OCI-M2 (cell line): ENCODE measurements around the gene DRAP1.
"Not testable (repeated sequence)": the region's sequence is repeated elsewhere in the genome, so short reads cannot be mapped to it uniquely, and the experiment has no call there.

ENCODE experiments used
- DNase-seq: peaks from one replicate; lab custom pipeline; 2025; ENCODE audit not compliant: unreplicated experiment; lab: John Stamatoyannopoulos, UW

DRAP1 gene

DNA sequence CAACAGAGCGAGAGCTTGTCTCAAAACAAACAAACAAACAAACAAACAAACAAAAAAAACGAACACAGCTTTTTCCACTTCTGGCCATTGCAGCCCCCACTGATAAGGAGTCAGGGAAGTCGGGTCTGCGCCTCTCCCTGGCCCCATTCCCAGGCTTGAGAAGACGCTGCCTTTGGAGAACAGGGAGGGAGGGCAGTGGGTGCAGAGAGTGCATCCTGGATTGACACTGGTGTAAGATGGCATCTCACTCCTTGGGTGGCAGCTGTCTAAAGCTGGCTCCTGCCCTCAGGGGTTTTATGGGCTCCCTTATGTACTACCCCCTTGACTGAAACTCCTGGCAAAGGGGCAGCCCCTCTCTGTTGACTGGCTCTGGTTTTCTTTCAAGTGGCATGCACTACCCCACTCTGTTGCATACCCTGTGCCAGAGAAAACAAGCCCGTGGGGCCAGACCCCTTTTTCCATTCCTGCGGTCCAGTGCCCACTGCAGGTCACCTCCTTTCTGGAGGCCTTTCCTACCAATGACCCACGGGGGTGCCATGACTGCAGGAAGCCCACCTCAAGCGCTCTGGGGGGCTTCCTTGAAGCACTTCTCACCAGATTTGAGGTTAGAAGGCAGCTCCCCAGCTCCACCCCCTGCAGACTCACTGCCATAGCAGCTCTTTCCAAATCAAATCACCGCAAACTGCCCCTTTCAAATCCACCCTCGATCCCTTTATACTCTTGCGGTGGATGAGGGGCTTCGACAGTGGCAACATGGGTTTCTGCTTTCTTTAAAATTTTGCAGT is 12.7 kb downstream of the DRAP1 start:
- no peak for DNase-seq

DNA sequence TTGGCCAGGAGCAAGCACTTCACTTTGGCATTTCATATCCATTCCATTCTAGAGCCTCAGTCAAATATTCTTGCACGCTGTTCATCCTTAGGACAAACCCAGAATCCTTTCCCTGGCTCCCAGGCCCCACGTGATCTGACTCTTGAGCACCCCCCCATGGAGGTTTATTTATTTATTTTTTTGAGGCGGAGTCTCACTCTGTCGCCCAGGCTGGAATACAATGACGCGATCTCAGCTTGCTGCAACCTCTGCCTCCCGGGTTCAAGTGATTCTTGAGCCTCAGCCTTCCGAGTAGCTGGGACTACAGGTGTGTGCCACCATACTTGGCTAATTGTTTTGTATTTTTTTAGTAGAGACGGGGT is 13.3 kb downstream of the DRAP1 start:
- no peak for DNase-seq

DNA sequence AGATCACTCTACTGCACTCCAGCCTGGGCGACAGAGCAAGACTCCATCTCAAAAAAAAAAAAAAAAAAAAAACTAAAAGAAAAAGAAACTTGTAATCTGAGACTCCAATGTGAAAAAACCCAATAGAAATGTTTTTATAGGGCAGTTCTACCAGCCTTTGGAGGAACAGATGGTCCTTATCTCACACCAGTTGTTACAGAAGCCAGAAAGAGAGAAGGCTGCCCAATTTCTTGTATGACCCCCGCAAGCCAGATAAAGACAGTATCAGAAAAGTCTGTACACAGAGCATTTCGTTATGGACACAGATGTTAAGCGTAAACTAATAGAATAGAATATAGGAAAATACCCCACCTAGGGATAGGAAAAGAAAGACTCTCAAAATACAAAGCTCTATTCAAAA is 14.8 kb downstream of the DRAP1 start:
- peak; percentile 53 for DNase-seq

DNA sequence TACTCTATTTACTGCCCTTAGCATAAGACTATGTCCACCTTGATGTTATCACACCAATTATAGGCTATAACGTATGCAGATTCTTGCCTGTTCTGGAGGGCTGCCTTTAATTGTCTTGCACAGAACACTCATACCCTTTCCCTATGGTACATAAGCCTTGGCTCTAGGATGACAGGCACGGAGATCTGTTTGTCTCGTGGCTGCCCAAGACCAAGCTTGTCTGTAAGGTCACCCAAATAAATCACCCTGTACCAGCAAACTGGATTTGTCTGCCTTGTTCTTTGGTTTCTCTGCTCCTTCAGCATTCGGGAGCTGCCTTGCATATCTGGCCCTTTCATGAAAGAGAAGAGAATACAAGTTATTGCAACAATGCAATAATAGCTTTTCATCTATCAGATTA is 18.5 kb downstream of the DRAP1 start:
- no peak for DNase-seq

DNA sequence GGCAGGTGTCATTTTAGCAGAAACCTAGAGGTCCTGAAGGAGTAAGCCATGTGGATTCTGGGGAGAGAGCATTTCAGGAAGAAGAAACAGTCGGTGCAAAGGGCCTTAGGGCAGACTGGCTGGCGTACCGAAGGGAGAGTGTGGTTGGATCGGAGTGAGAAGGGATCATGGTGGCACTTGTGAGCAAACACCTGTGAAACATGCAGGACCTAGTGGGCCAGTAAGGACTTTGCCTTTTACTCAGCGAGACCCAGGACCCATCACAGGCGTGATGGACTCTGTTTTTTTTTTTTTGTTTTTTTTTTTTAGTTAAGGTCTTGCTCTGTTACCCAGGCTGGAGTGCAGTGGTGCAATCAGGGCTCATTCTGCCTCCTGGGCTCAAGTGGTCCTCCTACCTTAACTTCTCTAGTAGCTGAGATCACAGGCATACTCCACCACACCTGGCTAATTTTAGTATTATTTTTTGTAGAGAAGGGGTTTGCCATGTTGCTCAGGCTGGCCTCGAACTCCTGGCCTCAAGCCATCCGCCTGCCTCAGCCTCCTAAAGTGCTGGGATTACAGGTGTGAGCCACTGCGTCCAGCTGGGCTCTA is 22.6 kb downstream of the DRAP1 start:
- DNase-seq = no peak

DNA sequence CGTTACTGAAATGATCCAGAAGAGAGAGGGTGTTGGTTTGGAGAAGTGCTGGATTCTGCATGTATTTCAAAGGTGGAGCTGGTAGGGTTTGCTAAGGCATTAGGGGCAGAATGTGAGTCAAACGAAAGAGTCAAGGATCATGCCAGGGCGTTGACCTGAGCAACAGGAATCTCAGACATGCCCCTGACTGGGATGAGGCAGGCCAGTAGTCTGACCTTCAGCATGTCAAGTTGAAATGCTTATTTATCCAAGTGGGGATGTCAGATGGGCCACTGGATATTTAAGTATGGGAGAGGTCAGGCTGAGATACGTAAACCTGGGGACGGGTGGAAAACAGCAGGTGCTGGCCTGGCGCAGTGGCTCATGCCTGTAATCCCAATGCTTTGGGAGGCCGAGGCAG is 23.3 kb downstream of the DRAP1 start:
- DNase-seq = no peak

DNA sequence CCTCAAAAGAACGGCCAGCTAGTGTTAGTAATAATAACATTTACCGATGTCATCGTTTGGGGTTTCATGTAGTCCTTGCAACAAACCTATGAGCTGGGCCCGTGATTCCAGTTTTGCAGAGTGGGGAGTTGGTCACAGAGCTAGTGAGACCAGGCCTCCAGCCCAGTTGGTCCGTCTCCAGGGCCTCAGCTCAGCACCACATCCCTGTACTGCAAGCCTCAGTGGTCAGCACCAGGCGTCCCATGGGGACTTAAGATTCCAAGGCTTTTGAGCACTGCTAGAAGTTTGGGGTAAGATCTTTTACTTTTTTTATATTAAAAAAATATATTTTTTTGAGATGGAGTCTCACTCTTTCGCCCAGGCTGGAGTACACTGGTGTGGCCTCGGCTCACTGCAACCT is 25.0 kb downstream of the DRAP1 start:
- DNase-seq = no peak

DNA sequence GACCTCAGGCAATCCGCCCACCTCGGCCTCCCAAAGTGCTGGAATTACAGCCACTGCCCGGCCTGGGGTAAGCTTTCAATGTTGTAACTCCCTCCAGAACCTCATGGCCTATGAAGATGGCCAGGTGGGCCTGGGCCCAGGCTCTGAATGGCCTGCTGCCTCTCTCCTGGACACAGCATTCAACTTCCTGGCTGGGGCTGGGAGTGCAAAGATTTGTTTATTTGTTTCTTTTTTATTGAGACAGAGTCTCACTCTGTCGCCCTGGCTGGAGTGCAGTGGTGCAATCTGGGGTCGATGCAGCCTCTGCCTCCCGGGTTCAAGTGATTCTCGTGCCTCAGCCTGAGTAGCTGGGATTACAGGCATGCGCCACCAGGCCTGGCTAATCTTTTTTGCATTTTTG is 25.5 kb downstream of the DRAP1 start:
- no peak for DNase-seq

DNA sequence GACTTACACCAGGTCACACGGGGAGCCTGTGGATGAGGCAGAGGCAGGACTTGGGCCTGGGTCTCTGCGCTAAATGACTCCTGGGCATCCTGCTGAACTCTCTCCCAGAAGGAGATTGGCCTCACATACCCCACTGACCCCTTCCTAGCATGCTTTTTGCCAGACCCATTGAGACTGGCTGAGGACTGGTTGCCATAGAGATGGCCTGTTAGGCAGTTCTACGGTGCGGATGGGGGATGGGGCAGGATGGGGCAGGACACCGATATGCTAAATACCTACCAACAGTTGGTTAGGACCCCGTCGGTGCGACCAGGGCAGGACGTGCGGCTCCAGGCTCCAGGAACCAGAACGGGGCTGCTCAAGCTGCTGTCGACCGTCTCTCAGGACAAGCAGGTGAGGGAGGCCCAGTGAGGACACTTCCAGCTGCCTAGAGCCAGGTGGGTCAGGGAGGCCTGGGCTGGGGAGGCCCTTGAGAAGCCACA is 26.2 kb downstream of the DRAP1 start, which contains the start of gene TSGA10IP:
TSS of gene TSGA10IP (plus strand) at position 51 of the 482 bp plus-strand sequence. CDS start at position 247, 196 bp downstream.
- no peak for DNase-seq

DNA sequence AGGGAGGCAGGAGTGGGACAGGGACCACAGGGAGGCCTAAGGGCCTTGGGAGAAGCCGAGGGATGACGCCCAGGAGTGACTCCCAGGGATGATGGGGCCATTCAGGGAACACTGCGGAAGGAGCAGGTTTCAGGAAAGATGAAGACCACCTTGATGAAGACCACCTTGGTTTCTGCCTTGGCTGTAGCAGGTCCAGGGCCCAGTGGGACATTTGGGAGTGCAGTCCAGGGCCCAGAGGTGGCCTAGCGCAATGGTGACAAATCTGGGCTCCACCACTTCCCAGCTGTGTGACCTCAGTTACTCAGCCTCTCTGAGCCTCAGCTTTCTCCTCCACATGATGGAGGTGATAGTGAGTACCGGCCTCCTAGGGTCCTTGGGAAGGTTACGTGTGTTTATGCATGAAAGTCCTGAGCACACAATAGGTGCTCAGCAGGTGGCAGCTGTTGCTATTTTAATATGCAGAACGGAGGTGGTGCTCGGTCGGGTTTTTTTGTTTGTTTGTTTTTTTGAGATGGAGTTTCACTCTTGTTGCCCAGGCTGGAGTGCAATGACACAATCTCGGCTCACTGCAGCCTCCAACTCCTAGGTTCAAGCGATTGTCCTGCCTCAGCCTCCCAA is 26.8 kb downstream of the DRAP1 start:
- DNase-seq = no peak

DNA sequence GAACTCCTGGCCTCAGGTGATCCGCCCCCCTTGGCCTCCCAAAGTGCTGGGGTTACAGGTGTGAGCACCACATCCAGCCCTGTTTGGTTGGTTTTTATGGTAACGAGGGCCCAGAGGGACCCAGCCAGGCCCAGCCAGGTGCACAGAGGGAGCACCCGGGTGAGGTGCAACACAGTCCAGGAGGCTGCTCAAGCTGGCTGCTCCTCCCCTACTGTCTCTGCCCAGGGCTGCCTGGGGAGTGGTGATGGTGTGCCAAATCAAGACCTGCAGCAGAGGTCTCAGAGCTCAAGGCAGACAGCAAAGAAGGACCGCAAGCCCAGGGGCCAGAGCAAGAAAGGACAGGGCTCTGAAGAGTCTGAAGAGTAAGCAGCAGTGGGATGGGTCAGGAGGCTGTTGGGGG is 27.4 kb downstream of the DRAP1 start:
- DNase-seq = no peak

DNA sequence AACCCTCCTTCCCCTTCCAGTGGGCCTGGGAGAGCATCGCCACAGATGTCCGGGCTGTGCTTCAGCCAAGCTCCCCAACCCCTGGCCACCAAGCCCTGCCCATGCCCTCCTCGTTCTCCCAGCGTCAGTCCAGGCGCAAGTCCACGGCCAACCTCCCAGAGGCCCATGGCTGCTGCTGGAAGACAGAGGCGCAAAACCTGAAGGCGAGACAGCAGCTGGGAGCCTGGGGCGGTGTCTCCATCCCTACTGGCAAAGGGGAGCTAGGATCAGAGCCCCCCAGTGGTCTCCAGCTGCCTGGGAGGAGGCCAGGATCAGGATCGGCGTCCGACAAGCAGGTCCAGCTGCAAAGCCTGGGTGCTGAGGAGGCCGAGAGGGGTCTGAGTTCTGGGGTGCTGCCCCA is 27.9 kb downstream of the DRAP1 start:
- no peak for DNase-seq

DNA sequence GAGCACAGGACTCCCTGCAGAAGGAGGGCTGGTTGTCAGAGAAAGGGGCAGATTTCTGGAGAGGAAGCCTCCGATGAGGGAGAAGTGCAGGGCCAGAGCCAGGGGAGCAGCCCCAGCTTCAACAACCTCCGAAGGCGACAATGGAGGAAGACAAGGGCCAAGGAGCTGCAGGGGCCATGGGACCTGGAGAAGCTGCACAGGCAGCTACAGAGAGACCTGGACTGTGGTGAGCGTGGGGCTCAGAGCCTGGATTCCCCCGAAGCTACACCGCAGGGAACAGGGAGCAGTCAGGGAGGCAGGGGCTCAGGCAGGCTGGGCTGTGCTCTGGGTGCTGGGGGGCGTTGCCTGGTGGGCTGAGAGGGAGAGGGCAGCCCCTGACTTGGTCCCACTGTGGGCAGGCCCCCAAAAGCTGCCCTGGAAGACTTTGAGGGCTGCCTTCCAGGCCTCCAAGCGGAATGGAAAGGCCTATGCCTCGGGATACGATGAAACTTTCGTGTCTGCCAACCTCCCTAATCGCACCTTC is 28.4 kb downstream of the DRAP1 start:
- DNase-seq = no peak

DNA sequence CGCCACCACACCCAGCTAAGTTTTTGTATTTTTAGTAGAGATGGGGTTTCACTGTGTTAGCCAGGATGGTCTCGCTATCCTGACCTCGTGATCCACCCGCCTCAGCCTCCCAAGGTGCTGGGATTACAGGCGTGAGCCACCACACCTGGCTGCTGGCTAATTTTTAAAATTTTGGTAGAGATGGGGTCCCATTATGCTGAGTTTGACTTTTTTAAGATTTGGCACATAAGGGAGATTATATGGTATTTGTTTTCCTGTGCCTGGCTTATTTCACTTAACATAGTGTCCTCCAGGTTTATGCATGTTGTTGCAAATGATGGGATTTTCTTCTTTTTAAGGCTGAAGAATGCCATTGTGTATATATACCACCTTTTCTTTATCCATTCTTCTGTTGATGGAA is 31.5 kb downstream of the DRAP1 start:
- not testable (repeated sequence) for DNase-seq

DNA sequence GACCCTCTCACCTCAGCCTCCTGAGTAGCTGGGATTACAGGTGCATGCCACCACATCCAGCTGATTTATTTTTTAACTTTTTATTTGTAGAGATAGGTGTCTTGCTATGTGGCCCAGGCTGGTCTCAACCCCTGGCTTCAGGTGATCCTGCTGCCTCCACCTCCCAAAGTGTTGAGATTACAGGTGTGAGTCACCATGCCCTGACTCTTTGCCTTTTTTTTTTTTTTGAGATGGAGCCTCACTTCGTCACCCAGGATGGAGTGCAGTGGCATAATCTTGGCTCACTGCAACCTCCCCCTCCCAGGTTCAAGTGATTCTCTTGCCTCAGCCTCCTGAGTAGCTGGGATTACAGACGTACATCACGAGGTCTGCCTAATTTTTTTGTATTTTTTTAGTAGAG is 32.4 kb downstream of the DRAP1 start:
- DNase-seq = not testable (repeated sequence)

DNA sequence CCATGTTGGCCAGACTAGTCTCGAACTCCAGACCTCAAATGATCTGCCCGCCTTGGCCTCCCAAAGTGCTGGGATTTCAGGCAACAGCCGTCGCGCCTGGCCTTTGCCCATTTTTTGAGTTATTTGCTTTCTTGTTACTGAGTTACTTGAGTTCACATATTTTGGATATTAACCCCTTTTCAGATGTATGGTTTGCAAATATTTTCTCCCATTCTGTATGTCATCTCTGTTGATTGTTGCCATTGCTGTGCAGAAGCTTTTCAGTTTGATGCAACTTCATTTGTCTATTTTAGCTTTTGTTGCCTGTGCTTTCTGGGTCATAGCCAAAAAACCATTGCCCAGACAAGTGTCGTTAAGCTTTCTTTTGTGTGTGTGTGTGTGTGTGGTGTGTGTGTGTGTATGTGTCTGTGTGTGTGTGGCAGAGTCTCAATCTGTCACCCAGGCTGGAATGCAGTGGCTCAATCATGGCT is 32.9 kb downstream of the DRAP1 start:
- DNase-seq = no peak

DNA sequence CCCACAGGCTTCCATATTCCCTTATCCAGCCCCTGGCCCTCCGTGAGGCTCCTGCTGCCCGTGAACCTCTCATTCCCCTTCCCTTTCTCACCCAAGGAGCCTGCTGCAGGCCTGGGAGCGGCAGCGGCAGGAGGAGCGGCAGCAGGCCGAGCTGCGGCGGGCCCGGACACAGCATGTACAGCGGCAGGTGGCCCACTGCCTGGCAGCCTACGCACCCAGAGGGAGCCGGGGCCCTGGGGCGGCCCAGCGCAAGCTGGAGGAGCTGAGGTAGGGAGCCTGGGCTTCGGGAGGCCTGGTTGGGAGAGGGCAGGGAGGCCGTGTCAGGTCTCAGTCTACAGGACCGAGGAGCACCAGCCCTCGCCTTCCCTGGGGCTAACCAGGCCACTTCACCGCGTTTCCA is 34.2 kb downstream of the DRAP1 start:
- no peak for DNase-seq

DNA sequence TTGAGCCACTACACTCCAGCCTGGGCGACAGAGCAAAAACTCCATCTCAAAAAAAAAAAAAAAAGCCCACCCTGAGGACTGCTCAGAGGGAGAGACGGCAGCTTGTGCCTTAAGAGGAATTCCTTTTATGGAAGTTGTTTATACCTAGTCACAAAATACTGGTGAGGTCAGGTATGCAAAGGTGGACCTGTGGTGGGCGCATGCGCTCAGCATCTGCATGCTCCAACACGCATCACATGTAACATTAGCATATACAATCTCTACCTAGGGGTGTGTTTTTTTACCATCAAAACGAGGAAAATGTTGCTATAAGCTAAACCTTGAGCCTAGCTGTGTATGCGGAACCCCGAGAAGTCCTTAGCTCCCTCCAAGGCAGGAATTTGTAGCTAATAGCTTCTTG is 35.5 kb downstream of the DRAP1 start:
- no peak for DNase-seq

DNA sequence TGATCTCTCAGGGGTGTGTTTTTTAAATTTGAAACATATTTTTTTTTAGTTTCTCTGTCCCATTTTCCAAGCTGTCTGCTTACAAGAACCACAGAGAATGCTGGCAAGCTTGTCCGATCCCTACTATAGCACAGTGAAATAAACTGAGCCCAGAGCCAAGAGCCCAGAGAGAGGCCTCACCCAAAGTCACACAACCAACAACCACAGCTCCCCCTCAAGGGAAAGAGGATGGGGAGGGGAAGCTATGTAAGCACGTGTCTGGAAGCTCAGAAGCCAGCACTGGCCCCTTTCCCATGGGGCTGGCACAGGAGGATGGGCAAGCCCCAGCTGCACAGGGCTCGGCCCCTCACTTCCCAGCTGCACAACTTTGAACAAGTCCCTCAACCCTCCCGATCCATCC is 39.1 kb downstream of the DRAP1 start:
- no peak for DNase-seq

DNA sequence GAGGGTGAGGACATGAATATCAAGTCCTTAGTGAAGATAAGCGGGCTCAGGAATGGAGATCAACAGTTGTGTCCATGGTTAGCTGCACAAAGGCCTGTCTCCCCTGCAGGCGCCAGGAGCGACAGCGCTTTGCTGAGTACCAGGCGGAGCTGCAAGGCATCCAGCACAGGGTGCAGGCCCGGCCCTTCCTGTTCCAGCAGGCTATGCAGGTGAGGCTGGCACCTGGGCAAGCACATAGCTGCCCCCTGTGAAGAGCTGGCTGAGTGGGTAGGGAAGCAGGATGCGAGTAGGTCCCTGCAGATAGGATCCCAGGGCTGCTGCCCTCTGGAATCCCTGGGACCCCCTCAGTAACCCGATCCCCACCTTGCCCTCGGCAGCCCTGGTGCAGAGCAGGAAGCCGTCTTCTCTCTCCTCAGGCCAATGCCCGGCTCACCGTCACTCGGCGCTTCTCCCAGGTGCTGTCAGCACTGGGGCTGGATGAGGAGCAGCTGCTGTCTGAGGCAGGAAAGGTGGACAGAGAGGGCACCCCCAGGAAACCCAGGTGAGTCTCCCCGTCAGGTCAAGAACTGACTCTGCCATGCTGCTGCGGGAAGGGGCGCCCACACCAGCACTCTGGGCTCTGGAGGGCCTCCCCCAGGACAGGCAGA is 39.7 kb downstream of the DRAP1 start:
- DNase-seq = no peak

DNA sequence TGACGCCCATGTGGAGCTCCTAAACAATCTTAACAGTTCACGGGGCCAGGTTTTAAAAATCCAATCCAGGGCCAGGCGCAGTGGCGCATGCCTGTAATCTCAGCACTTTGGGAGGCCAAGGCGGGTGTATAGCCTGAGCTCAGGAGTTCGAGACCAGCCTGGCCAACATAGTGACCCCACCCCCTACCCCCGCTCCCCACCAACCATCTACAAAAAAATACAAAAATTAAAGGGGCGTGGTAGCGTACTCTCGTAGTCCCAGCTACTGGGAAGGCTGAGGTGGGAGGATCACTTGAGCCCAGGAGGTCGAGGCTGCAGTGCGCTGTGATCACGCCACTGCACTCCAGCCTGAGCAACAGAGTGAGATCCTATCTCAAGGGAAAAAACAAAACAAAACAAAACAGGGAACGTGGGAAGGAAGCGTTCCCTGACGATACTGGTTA is 41.6 kb downstream of the DRAP1 start:
- no peak for DNase-seq
